ENCODE data around the gene DMXL1. TPM values are rescaled to one million over a fixed set of nuclear protein-coding genes. Genes with fewer than 3 reads are reported as not detected.

DMXL1 gene
- total and polyA plus RNA-seq, 7 donors, result 6.7 to 106 (median 50.8) TPM

- Histone ChIP-seq H3K4me1 (peaks cover 0 to 62% (median 30%) of the 10 kb centered on the region in 4 donors), H3K9me3 (no peaks in the 10 kb centered on the region), H3K27me3 (no peaks in the 10 kb centered on the region), H3K27ac (no peak overlapping the region), H3K4me3 (no peak overlapping the region), H3K36me3 (no peaks in the 10 kb centered on the region)
- WGBS, 2 donors, result 92 to 96% methylated on average over 5 of the region's 5 CpGs
- intact Hi-C loops (cut with DNase I), result loop anchor here (10.0 kb wide), 2 partner anchors 257 to 377 kb away; partner anchors contain the start of gene HSD17B4
- TF ChIP-seq EP300 (IDR thresholded peaks at IDR 0.05) (no peak), POLR2A (IDR thresholded peaks at IDR 0.05) (no peak), POLR2AphosphoS5 (IDR thresholded peaks at IDR 0.05) (no peak), CTCF (IDR thresholded peaks at IDR 0.05) (no peak)
- DNase-seq, result no peak
These were observed 6.6 kb downstream of the DMXL1 start for GRCh38 chr5:119077444-119077843.

GRCh38 chr5:119078071-119078846 lies 7.4 kb downstream of the DMXL1 start:
- H3K36me3 ChIP-seq, result no peaks in the 10 kb centered on the region
- H3K4me3 ChIP-seq, result no peak overlapping the region
- H3K4me1 ChIP-seq, result peaks cover 0 to 54% (median 22%) of the 10 kb centered on the region in 4 donors
- intact Hi-C loops (cut with DNase I), result loop anchor here (10.0 kb wide), 2 partner anchors 257 to 377 kb away; partner anchors contain the start of gene HSD17B4
- no peaks in the 10 kb centered on the region for H3K27me3 ChIP-seq
- TF ChIP-seq CTCF (IDR thresholded peaks at IDR 0.05), result no peak
- TF ChIP-seq POLR2AphosphoS5 (IDR thresholded peaks at IDR 0.05), result no peak
- TF ChIP-seq POLR2A (IDR thresholded peaks at IDR 0.05), result no peak
- no peak for TF ChIP-seq EP300 (IDR thresholded peaks at IDR 0.05)
- no peak for DNase-seq
- WGBS, 2 donors, result 96 to 97% methylated on average over 1 of the region's 1 CpG
- H3K27ac ChIP-seq, result no peak overlapping the region
- no peaks in the 10 kb centered on the region for H3K9me3 ChIP-seq

GRCh38 chr5:119078861-119079260 lies 8.0 kb downstream of the DMXL1 start:
- Histone ChIP-seq H3K27me3 (no peaks in the 10 kb centered on the region), H3K4me1 (peaks cover 0 to 48% (median 21%) of the 10 kb centered on the region in 4 donors), H3K9me3 (no peaks in the 10 kb centered on the region), H3K36me3 (no peaks in the 10 kb centered on the region), H3K4me3 (no peak overlapping the region), H3K27ac (no peak overlapping the region)
- TF ChIP-seq POLR2AphosphoS5 (IDR thresholded peaks at IDR 0.05) (no peak), CTCF (IDR thresholded peaks at IDR 0.05) (no peak), POLR2A (IDR thresholded peaks at IDR 0.05) (no peak), EP300 (IDR thresholded peaks at IDR 0.05) (no peak)
- DNase-seq, result no peak
- WGBS, 2 donors, result 97 to 99% methylated on average over 1 of the region's 1 CpG
- intact Hi-C loops (cut with DNase I), result loop anchor here (10.0 kb wide), 2 partner anchors 256 to 376 kb away; partner anchors contain the start of gene HSD17B4

- intact Hi-C loops (cut with DNase I), result loop anchor here (10.0 kb wide), 2 partner anchors 255 to 375 kb away; partner anchors contain the start of gene HSD17B4
- Histone ChIP-seq H3K27me3 (no peaks in the 10 kb centered on the region), H3K4me1 (peaks cover 0 to 42% (median 21%) of the 10 kb centered on the region in 4 donors), H3K36me3 (no peaks in the 10 kb centered on the region), H3K27ac (no peak overlapping the region), H3K9me3 (no peaks in the 10 kb centered on the region), H3K4me3 (no peak overlapping the region)
- DNase-seq, result no peak
- TF ChIP-seq EP300 (IDR thresholded peaks at IDR 0.05) (no peak), POLR2A (IDR thresholded peaks at IDR 0.05) (no peak), CTCF (IDR thresholded peaks at IDR 0.05) (no peak), POLR2AphosphoS5 (IDR thresholded peaks at IDR 0.05) (no peak)
- 79 to 84% methylated on average over 3 of the region's 3 CpGs for WGBS, 2 donors
These were observed 8.5 kb downstream of the DMXL1 start for GRCh38 chr5:119079318-119079921.
